ENCODE measurements around the gene PRDM16.

DNA sequence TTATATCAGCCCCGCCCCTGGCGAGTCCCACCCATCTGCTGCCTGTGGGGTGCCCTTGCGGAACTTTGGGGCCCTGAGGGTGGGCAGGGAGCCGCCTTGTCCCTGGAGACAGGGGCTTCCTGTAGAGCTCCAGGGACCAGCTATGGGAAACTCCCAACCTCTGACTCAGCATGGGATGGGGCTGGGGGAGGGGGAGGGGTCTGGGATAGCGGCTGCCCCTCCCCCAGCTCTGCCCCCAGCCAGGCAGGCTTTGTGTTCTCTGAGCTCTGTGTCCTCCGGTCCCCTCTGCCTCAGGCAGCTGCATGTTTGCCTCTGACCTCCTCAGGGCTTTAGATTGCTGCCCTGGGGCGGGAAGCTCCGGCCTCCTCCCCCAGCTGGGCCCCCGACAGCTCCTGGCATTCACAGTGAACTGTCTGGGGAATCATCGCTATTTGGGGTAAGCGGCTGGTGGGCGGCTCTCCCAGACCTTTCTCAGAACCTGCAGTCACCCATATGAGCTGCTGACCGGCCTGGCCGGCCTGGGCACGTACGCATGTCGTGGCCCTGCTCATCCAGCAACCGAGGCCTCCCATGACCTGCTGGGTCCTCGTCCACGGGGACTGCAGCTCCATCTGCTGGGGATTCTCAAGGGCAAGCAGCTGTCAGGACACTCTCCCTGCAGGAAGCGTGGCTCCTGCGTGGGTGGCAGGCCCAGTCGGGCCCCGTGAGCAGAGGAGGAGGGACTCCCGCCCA, 402.5 kb downstream of the PRDM16 start:
- TF ChIP-seq MXI1 (IDR thresholded peaks at IDR 0.05; ENCODE audit: borderline replicate concordance, low read depth, low read length) (no peak), FOS (IDR thresholded peaks at IDR 0.05; ENCODE audit: low read depth, low read length) (no peak), POLR2A (IDR thresholded peaks at IDR 0.05; ENCODE audit: low read depth, low read length) (no peak), RAD21 (IDR thresholded peaks at IDR 0.05; ENCODE audit: low read length) (peak; percentile 33; the same call in 1 of the 2 replicates)
- TF ChIP-seq, protein P1, sequence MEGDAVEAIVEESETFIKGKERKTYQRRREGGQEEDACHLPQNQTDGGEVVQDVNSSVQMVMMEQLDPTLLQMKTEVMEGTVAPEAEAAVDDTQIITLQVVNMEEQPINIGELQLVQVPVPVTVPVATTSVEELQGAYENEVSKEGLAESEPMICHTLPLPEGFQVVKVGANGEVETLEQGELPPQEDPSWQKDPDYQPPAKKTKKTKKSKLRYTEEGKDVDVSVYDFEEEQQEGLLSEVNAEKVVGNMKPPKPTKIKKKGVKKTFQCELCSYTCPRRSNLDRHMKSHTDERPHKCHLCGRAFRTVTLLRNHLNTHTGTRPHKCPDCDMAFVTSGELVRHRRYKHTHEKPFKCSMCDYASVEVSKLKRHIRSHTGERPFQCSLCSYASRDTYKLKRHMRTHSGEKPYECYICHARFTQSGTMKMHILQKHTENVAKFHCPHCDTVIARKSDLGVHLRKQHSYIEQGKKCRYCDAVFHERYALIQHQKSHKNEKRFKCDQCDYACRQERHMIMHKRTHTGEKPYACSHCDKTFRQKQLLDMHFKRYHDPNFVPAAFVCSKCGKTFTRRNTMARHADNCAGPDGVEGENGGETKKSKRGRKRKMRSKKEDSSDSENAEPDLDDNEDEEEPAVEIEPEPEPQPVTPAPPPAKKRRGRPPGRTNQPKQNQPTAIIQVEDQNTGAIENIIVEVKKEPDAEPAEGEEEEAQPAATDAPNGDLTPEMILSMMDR (conservative IDR thresholded peaks at IDR 0.05; ENCODE audit: low read depth, low read length): peak; percentile 47
